Measurements from ENCODE around the gene PCDHGB3.
A peak's percentile ranks its signal among the peaks of the same experiment; 100 is the strongest.

GRCh38 chr5:141363952-141364660 is 5.9 kb upstream of the PCDHGB3 start, which contains the start of gene PCDHGA5:
- TF ChIP-seq CTCF (IDR thresholded peaks at IDR 0.05) (peak in 1 of 3 donors; percentile 8), POLR2A (IDR thresholded peaks at IDR 0.05) (no peak)
